ENCODE results near the gene TBX5.

The TBX5 gene

DNA sequence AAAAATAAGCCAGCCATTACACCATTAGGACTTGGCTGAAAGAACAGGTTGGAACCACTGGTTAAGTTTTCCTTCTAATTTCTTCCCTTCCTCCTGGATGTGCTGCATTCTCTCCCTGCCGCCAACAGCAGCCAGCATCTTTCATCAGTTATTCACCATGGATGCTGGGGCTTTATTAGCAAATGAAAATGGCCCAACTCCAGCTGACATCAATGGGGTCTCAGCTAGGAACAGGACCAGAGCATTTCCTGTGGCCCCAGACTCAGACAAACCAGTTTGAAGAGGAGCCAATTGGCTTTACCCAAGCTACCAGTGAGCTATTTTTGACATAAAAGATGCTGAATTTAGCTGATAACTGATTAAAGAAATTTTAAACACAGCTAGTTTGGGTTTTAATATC is 26.0 kb upstream of the TBX5 start:
- DNase-seq (ENCODE audit: low spot score), result no peak

DNA sequence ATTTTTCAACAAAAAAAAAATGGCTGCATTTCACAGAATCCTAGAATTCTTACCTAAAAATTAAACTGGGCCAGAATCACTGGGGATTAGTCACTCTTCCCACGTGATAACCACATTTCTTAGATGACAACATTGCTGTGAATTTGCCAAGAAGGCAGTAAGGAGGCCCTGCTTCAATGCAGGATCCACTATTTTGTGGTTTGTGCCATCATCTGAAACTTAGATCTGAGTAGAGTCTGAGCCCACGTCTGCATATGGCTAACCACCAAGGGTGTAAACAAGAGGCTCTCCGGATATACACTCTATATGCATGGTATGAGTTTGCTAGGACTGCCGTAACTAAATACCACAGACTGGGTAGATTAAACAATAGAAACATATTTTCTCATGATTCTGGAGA is 24.4 kb upstream of the TBX5 start:
- no peak for DNase-seq (ENCODE audit: low spot score)

DNA sequence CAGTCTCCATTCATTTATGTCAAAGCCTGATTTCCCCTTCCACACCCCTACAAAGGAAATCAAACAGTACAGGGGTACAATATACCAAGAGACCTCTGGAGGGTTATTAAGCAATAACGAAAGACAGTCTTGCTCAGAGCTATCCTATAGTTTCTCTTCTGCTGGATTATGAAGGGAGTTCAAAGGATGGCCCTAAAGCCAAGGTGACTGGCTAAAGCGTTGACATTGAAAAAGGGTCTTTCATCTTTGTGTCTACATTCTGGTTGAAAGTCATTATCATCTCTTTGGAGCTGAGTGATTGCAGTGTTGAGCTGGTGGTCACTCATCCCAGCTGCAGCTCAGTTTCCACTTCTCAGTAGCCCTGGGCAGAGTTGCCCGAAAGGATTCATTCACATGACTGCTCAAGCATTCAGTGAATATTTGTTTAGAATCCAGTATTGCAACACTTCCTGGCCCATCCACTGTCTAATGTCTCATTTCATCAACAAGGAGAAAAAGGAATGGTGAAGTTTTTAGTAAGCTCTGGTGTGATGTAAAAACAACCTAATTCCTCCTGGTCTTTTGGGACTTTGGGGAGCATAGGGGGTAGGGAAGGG is 19.2 kb upstream of the TBX5 start:
- no peak for DNase-seq (ENCODE audit: low spot score)

GRCh38 chr12:114420944-114421335 is 15.0 kb upstream of the TBX5 start:
- no peak for DNase-seq (ENCODE audit: low spot score)

DNA sequence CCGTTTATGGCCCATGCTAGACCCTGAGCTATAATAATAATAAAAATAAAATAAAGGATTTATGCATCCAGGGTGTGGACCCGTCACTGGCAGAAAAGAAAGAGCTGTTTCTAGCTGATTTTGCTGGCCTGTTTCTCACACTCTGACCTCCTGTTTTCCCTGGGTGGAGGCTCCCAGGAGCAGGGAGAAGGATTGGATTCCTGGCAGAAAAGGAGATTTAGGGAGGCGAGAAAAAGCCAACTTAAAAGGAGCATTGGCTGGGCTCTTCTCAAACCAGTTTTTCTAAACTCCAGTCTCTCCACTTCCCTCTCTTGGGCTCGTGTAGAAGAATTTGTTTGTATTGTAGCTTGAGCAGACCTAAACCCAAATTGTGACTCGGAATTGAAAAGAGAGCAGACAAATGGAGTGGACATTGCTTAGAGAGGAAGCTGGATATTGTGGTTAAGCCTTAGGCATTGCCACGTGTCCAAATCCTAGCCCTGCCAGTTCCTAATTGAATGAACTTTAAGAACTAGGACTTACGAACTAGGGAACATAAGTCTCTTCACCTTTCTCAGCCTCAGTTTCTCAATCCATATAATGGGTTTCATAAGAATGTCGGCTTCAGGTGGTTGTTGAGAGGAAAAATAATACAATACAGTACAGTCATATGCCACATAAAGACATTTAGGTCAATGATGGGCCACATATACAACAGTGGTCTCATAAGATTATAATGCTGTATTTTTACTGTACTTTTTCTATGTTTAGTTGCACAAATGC is 14.4 kb upstream of the TBX5 start:
- no peak for DNase-seq (ENCODE audit: low spot score)

DNA sequence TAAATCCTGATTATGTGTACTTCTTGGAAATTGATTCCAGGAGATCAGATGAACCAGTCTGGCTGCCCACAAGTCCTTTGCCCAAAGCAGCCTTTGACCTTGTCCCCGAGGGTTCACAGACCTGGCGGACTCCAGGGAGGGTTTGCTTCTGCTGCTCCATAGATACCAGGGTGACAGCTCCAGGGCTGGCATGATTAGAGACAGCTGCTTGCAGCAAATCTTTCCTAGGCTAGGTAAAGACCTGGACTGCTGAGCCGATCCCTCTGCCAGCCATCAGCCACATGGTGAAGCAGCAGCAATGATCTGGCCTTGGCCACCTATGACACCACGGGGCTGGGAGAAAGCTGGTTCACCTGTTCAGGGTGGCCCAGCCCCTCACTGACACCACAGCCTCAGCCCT is 10.1 kb upstream of the TBX5 start:
- no peak for DNase-seq (ENCODE audit: low spot score)

GRCh38 chr12:114415525-114415868 is 9.6 kb upstream of the TBX5 start:
- no peak for DNase-seq (ENCODE audit: low spot score)

GRCh38 chr12:114414866-114415524 is 9.1 kb upstream of the TBX5 start:
- no peak for DNase-seq (ENCODE audit: low spot score)

GRCh38 chr12:114414031-114414865 is 8.3 kb upstream of the TBX5 start:
- DNase-seq (ENCODE audit: low spot score), result no peak

GRCh38 chr12:114412825-114413749 is 7.1 kb upstream of the TBX5 start:
- DNase-seq (ENCODE audit: low spot score), result no peak

DNA sequence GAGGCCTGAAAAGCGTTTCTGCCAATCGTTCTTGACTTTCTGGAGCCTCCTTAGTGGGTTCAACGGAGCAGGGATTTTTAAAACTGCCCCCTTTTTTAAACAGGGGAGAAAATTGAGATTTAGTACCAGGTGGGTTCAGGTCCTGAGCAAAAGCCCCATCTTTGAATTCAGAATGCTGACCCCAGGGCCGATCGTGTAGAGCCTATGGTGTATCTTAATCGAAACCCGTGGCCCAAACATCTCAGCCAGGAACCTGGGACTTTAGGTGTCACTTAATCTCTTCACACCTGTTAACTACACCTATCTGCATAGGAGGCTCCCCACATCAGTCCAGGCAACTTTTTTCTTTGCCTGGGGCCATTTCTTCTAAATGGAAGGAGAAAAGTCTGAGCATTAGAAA is 6.4 kb upstream of the TBX5 start:
- no peak for DNase-seq (ENCODE audit: low spot score)

- no peak for DNase-seq (ENCODE audit: low spot score)
Observed at GRCh38 chr12:114411071-114411837, 5.3 kb upstream of the TBX5 start.

DNA sequence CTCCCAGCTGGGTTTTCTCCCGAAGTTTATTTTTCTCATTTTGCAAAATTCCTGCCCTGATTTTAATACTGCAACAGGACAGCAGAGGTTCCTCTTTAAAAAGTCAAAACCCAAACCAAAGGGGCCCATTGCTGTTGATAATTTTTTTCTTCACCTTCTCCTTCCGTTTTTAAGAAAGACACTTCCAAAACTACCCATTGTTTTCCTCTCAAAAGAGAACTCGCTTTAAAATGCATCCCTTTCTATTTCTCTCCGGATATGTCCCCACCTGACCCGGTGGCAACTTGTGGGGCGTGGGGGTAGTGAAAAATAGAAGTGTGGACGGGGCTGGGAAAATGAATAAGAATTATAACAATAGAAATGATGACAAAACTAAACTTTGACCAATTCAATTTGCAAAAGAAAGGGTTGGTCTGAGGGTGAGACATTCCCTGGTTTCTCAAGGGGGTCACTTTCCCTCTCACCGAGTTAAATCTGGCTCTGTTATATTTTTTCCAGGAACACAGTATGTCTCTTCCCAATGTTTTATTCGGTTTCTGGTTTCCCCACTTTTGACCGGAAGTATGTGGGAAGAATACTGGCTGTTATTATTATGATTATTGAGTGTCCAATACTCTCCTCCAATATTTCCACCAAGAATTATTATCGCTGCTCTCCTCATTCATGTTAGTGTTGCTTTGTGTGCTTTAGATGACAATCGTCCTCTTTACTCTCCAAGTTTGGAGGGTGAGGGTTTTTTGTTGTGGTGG is 4.1 kb upstream of the TBX5 start:
- DNase-seq (ENCODE audit: low spot score), result no peak

DNA sequence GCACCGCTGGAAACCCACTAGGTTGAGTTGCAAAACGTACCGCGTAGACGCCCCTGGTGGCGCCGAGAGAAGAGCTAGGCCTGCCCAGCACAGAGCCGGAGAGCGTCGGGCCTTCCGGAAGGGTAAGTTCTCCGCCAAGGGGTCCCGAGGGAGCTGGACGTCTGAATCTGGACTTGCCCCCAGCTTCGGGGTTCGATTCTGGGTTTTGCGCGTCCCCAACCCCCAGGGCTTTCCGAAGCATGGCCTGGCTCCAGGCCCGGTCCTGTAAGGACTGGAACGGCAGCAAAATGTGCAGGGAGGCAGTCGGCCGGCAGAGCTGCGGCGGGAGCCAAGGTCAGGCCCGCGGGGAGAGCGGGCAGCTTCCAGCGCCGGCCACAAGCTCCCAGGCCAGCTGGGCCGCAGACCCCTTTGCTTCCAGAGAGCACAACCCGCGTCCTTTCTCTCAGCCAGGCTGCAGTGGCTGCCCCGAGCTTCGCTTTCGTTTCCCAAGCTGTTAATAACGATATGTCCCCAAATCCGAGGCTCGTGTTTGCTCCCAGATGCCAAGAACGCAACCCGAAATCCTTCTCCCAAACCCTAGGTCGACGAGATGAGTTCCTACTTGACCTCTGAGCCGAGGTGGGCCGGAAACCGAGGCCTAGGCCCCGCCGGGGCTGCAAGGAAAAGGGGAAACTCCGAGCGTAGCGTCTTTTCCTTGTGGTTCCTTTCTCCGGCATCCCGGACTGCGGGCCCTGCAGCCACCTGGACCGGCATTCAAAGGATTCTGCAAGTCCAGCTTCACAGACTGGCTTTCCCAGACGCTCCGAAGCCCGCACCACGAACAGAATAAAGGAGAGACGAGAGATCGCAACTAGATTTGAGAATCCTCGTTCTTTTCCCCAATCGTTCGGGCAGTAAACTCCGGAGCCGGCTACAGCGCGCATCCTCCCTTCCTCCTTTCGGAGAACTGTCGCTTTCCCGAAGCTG is 3.2 kb upstream of the TBX5 start:
- DNase-seq (ENCODE audit: low spot score), result no peak

DNA sequence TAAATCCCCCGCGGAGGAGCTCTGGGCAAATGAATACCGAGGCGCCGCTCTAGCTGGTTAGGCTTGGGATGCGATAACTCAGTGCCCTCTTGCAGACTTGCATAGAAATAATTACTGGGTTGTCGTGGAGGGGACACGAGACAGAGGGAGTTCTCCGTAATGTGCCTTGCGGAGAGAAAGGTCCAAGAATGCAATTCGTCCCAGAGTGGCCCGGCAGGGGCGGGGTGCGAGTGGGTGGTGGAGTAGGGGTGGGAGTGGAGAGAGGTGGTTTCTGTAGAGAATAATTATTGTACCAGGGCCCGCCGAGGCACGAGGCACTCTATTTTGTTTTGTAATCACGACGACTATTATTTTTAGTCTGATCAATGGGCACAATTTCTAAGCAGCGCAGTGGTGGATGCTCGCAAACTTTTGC is 2.5 kb upstream of the TBX5 start:
- no peak for DNase-seq (ENCODE audit: low spot score)

GRCh38 chr12:114407842-114408411 is 2.0 kb upstream of the TBX5 start:
- no peak for DNase-seq (ENCODE audit: low spot score)

- DNase-seq (ENCODE audit: low spot score), result no peak
Observed at GRCh38 chr12:114406984-114407841, 1.3 kb upstream of the TBX5 start.

All from CD4-positive, alpha-beta T cell treated with Interleukin-2 at 100 ng/mL for 4 hours (primary cell).